ENCODE results near the gene HMGA1.

DNA sequence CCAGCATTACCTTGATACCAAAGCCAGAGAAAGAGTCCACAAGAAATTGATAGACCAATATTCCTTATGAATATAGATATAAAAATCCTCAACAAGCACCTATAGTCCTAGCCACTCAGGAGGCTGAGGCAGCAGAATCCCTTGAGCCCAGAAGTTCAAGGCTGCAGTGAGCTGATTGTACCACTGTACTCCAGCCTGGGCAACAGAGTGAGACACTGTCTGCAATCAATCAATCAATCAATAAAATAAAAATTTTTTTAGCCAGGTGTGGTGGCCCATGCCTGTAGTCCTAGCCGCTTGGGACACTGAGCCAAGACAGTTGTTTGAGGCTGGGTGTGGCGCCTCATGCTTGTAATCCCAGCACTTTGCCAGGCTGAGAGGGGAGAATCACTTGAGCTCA, 31.1 kb downstream of the HMGA1 start:
- TF ChIP-seq, protein P1, sequence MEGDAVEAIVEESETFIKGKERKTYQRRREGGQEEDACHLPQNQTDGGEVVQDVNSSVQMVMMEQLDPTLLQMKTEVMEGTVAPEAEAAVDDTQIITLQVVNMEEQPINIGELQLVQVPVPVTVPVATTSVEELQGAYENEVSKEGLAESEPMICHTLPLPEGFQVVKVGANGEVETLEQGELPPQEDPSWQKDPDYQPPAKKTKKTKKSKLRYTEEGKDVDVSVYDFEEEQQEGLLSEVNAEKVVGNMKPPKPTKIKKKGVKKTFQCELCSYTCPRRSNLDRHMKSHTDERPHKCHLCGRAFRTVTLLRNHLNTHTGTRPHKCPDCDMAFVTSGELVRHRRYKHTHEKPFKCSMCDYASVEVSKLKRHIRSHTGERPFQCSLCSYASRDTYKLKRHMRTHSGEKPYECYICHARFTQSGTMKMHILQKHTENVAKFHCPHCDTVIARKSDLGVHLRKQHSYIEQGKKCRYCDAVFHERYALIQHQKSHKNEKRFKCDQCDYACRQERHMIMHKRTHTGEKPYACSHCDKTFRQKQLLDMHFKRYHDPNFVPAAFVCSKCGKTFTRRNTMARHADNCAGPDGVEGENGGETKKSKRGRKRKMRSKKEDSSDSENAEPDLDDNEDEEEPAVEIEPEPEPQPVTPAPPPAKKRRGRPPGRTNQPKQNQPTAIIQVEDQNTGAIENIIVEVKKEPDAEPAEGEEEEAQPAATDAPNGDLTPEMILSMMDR (IDR thresholded peaks at IDR 0.05; ENCODE audit: poor library complexity, severe bottlenecking), result no peak
- TF ChIP-seq POLR2AphosphoS5 (IDR thresholded peaks at IDR 0.05) (no peak), EP300 (conservative IDR thresholded peaks at IDR 0.05; ENCODE audit: poor library complexity, severe bottlenecking) (no peak), MXI1 (conservative IDR thresholded peaks at IDR 0.05; ENCODE audit: poor library complexity, severe bottlenecking) (no peak), TAF1 (IDR thresholded peaks at IDR 0.05; ENCODE audit: low read depth) (no peak), RAD21 (conservative IDR thresholded peaks at IDR 0.05) (no peak), EZH2 (IDR thresholded peaks at IDR 0.05; ENCODE audit: borderline replicate concordance, insufficient read depth, low read length, poor library complexity, severe bottlenecking) (no peak)
